Measurements from ENCODE around the gene NFIX. TPM values are rescaled to one million over a fixed set of nuclear protein-coding genes. Genes with fewer than 3 reads are reported as not detected.

Gene NFIX
- polyA plus RNA-seq, 1 donor, result 112 TPM

DNA sequence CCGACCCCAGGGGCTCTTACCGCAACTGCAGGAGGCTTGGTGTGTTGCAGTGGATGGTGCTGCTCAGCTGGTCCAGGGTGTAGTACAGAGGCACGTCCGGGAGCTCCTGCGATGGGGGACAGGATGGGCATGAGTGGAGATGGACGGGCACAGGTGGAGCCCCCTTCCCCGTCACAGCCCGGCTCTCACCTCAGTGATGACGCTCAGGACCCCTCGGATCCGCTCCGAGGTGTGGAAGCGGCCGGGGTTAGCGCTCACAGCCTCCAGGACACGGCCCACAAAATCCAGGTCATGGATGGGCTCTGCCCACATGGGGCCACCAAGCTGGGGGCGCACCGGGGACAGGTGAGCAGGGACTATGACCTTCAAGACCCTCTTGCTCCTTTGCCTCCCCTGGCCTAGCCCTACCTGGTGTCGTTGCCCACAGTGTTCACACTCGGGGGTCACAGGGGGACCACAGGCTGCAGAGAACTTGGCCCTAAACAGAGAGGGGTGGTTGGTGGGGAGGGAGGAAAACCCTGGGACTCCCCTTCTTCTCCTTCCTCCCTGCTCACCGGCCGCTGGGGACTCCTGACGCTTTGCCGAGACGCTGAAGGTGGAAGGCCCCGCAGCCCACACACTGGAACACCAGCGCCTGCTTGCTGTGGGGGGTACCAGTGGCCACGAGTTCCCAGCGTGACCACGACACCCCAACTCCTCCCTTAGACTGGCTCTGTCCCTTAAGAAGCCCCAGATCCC is 114.3 kb downstream of the NFIX start:
- DNase-seq, result no peak

- DNase-seq, result no peak
Observed at GRCh38 chr19:13110099-13110610, 114.9 kb downstream of the NFIX start.

DNA sequence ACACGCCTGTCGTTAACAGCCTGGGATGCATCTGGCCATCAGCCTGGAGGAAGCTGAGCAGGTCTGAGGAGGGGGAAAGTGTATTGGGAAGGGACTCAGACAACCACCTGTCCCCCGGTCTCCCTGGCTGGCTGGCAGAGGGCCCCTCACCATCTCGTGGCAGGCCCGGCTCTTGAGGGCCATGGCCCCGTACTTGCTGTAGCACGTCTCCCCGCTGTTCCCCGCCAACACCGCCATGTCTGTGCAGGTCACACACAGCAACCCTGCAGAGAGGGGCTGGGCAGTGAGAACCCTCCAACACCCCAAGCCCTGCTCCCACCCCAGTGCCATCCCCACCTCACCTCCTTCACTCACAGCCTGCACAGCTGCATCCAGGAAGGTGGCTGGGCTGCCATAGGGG is 117.3 kb downstream of the NFIX start:
- no peak for DNase-seq

GRCh38 chr19:13115936-13116281 is 120.6 kb downstream of the NFIX start:
- DNase-seq, result no peak

DNA sequence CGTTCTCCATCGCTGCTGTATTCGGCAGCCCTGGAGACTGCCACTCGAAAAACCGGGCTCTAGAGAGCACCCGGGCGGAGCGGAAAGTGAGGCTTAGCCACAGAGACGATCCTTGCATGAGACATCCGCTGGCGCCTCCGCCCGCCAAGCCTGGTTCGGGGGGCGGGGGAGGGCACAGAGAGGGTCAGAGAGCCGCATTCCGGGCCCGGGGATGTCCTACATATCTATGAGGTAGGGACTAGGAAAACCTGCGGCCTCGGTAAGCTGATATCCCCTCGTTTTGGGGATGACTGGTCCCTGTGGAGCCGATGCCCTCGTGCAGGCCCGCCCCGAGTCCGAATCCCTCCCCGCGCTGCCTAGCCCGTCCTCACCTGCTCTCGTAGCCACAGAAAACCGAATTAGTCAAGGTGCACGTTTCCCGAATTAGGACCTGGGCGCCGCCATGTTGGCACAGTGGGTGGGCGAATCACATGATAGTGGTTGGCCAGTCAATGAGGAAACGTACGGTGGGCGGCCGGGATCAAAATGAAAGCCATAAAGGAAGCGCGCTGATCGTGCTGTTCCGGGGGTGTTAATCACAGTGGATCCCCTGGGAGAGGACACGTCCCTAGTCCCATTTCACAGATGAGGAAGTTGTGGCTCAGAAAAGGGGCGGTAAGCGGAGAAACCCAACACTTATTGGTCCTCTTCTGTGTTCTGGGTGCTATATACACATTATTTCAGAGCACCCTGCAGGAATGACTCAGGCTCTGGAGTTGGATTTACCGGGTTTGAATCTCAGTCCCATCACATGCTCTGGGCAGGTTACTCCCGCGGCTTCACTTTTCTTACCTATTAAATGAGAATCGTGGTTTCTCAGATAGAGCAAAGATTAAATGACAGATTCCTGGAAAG is 121.3 kb downstream of the NFIX start, which contains the start of gene TRMT1:
Gene TRMT1, minus strand, starts transcription at position 459 of the 894 bp plus-strand sequence. Its CDS starts 341 bp downstream, at position 118.
- DNase-seq, result peak; percentile 92

DNA sequence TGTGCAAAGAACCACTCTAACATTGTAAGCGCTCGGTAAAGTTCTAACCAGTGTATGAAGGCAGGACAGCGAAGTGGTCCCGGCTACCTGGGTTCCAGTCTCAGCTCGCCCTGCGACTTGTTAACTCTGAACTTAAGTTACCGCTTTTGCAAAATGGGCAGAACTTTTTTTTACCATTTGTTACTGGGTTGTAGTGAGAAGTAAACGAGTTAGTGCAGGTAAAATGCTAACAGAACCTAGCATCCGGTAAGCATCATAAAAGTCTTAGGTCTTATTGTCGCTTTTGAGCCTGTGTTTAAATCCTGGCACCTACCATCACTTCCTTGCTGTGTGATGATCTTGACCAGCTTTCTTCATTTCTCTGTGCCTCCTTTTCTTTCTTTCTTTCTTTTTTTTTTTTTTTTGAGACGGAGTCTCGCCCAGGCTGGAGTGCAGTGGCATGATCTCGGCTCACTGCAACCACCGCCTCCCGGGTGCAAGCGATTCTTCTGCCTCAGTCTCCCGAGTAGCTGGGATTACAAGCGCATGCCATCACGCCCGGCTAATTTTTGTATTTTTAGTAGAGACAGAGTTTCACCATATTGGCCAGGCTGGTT is 122.0 kb downstream of the NFIX start:
- DNase-seq, result no peak

GRCh38 chr19:13117772-13118423 is 122.6 kb downstream of the NFIX start, which contains the start of gene NACC1:
Gene NACC1, plus strand, starts transcription at chr19:13118264. Its CDS starts 16,944 bp downstream, at chr19:13135208.
- DNase-seq, result peak; percentile 90

GRCh38 chr19:13118424-13119193 is 123.3 kb downstream of the NFIX start:
- DNase-seq, result no peak

GRCh38 chr19:13119627-13120026 is 124.4 kb downstream of the NFIX start:
- no peak for DNase-seq

DNA sequence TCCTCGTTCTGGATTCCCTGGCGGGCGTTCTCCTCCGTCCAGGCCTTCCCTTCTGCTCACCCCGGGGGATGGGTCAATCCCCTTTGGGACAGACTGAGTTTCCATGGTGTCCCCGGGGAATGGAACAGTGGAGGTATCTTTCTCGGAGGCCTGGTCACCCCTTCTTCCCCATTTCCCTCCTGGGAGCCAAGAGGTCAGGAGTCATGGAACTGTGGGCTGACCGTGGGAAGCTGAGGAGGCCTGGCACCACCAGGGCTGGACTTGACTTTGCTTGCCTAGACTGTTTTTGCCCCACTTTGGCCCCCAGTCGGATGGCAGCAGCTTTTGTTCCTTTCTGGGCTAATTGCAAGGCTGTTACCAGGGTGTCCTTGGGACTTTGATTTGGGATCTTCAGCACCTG is 124.8 kb downstream of the NFIX start:
- DNase-seq, result no peak

DNA sequence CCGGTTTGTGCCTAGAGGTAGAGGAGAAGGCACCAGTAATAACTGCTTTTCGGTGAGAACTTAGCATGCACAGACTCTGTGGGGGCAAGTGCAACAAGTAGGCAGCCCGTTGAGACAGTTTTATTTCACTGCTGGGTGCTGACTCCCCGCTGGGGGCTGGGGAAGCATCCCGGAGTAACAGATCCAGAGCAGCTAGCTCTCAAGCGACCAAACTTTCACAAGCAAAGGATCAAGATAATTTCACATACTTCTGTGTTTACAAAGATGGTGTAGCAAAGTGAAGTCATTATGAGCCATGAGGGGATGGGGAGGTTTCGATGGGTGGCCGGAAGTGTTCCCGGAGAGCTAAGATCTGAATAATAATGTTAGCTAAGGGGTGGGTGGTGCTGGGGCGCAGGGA is 125.5 kb downstream of the NFIX start:
- DNase-seq, result no peak

DNA sequence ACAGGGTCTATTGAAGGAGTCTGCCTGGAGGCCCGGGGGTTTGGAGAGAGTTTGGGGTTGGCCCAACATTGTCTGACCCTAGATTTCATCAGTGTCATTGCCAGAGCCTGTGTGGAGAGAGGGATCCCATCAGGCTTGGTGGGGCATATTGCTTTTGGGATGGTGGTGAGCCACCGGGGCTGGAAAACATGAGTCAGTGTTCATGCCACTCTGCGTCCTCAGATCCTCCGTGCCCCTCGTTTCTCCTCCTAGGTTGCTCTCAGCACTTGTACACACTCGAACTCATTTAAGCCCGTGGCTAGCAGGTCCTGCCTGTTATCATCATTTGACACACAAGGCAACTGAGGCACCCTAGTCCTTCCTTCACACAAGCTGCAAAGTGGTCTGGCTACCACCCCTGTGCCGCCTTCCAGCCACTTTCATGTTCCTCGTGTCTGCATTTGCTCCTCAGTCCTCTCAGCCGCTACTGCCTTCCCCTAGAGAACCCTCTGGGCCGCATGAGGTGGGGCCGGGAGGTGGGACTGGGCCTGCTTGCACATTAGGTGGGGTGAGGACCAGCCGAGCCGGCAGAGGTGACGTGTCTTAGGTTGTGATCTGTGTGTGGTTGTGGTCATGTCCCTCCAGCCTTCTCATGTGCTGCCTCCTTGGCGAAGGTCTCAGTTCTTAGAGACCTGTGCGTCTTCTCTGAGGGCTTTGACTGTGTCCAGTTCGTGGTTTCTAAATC is 126.4 kb downstream of the NFIX start:
- no peak for DNase-seq

GRCh38 chr19:13122275-13122878 is 127.1 kb downstream of the NFIX start:
- no peak for DNase-seq

DNA sequence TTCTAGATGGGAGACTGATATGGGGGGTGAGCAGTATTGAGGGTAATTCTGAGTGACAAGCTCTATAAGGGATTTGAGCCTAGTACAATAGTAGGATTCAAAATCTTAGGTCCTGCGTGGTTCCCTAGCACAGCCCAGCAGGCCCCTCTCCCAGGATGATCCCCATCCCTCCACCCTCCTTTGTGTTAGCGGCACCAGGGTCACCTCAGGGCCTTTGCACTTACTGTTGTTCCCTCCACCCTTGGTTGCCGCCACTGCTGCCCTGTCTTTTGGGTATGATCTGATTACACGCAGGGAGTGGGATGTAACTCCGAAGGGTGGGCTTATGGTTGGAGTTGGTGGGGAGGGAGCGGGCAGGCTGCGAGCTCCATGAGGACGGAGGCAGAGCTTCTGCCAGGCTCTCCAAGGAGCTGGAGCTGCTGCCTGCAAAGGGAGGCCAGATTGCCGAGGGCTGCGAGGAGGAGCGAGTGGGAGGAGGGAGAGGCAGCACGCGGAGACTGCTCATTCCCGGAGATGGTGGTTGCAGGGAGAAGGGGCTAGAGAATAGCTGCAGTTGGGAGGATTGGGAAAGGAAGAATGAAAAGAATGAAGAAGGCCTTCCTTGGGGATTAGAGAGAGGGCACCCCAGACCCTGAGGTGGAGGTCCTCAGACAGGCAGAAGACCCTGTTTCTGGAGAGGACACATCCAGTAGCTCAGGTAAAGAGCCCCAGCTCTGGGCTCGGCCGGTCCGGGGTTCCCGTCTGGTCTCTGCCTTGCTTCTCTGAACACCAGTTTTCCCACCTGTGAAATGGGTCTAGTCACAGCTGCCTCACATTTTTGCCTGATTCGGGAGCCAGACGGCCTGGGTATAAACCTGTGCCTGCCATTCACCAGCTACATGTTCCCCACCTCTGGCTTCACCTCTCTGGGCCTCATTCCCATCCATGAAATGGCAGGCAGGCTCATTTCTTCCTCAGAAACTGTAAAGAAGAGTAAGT is 128.0 kb downstream of the NFIX start:
- no peak for DNase-seq

DNA sequence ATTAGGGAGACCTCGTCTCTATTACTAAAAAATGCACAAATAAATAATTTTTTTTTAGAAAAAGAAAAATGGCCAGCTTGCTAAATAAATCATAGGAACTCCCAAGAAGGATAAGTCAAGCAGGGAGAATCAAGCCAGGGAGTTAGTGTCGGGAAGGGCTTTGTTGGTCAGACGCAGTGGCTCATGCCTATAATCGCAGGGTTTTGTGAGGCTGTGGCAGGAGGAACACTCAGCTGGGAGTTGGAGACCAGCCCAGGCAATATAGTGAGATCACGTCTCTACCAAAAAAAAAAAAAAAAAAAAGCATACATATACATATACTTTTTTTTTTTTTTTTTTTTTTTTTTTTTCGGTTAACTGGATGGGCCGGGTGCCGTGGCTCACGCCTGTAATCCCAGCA is 131.8 kb downstream of the NFIX start:
- no peak for DNase-seq

DNA sequence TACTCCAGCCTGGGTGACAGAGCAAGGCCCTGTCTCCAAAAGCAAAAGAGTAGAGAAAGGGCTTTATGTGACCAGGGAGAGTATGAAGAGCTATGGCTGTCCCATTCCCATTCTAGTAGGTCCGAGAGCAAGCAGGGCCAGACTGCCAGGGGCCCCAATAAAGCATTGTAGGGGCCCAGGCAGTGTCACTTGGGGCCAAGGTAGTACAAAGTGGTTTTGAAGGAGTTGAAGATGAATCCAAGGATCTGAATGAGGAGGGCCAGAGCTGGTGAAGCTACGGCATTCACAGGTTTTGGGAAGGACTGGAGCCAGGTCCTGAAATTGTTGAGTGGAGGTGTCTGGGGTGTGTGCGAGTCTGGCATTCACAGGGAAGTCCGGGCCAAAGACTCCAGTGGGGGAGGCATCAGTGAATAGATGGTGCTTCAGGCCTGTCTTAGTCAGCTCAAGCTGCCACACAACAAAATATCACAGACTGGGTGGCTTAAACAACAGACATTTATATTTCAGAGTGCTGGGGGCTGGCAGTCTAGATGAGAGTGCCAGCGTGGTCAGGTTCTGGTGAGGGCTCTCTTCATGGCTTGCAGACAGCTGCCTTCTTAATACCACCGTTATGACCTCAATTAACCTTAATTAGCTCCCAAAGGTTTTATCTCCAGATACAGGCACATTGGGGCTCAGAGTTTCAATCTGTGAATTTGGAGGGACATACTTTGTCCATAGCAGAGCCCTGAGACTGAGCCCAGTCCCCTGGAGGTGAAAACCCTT is 132.7 kb downstream of the NFIX start:
- DNase-seq, result no peak

- DNase-seq, result no peak
Observed at GRCh38 chr19:13128583-13128982, 133.3 kb downstream of the NFIX start.

DNA sequence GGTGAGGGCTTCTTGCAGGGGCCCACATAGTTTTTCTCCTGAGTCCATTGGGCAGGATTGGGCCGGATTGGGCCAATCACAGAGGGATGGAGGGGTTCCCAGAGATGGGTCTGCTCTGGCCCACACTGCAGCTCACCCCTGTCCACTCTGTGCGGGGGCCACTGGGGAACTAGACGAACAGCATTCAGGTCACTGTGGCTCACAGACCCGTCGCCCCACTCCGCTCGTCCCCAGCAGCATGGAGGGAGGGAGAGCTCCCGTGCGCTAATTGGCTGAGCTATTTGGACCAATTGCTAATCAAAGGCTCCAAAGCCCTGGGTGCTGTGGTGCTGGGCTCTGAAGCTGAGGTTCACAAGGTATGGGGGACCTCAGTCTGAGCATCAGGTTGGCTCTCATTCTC is 134.1 kb downstream of the NFIX start:
- DNase-seq, result no peak
